ENCODE results near the gene SMIM17.

SMIM17 gene

GRCh38 chr19:56643460-56643955 is 549 bp downstream of the SMIM17 start:
- no peak overlapping the region for H4K12ac ChIP-seq (ENCODE audit: low read depth, low read length)
- no peak overlapping the region for H2AFZ ChIP-seq (ENCODE audit: insufficient read depth, low read length, poor library complexity)
- no CpG with 5 or more reads among the region's 25 CpGs for WGBS (ENCODE audit: extremely low coverage, insufficient coverage, insufficient read length)
- H3K27me3 ChIP-seq (ENCODE audit: insufficient read depth, low read length) = no peaks in the 10 kb centered on the region
- no peak overlapping the region for H2AK5ac ChIP-seq (ENCODE audit: low read length)
- H3K4me3 ChIP-seq (ENCODE audit: low read depth, low read length) = no peak overlapping the region
- no peak overlapping the region for H3K4ac ChIP-seq (ENCODE audit: low read depth, low read length)
- no peak overlapping the region for H3K23ac ChIP-seq (ENCODE audit: low read length)
- no peaks in the 10 kb centered on the region for H3K79me1 ChIP-seq (ENCODE audit: low read length)
- no peak overlapping the region for H3K14ac ChIP-seq (ENCODE audit: low read length)
- no peaks in the 10 kb centered on the region for H3K79me2 ChIP-seq (ENCODE audit: control insufficient read depth, insufficient read depth, low read length, poor library complexity)
- no peak overlapping the region for H4K91ac ChIP-seq (ENCODE audit: low read depth, low read length)
- H3K18ac ChIP-seq (ENCODE audit: low read length) = no peak overlapping the region
- DNase-seq = no peak
- H3K27ac ChIP-seq (ENCODE audit: low read depth, low read length) = no peak overlapping the region
- no peak overlapping the region for H2BK5ac ChIP-seq (ENCODE audit: low read depth, low read length, poor library complexity)
- H3K9me3 ChIP-seq (ENCODE audit: insufficient read depth, low read depth, low read length) = peaks cover 26% of the 10 kb centered on the region
- H2BK120ac ChIP-seq (ENCODE audit: insufficient read depth, low read length, poor library complexity) = no peak overlapping the region
- H4K8ac ChIP-seq (ENCODE audit: low read depth, low read length) = no peak overlapping the region
- H3K9ac ChIP-seq (ENCODE audit: low read length) = no peak overlapping the region
- no peaks in the 10 kb centered on the region for H3K36me3 ChIP-seq (ENCODE audit: control insufficient read depth in 1 of 2, insufficient read depth in 2 of 2, low read length in 2 of 2)
- H2BK12ac ChIP-seq (ENCODE audit: low read length) = no peak overlapping the region
- no peaks in the 10 kb centered on the region for H3K4me1 ChIP-seq (ENCODE audit: control insufficient read depth in 1 of 2, insufficient read depth in 2 of 2, low read length in 2 of 2)
- H3K4me2 ChIP-seq (ENCODE audit: low read length) = no peak overlapping the region

GRCh38 chr19:56654151-56654550 is 11.2 kb downstream of the SMIM17 start:
- Histone ChIP-seq H2BK12ac (ENCODE audit: low read length) (no peak overlapping the region), H2AFZ (ENCODE audit: insufficient read depth, low read length, poor library complexity) (no peak overlapping the region), H4K8ac (ENCODE audit: low read depth, low read length) (no peak overlapping the region), H3K27me3 (ENCODE audit: insufficient read depth, low read length) (no peaks in the 10 kb centered on the region), H2BK5ac (ENCODE audit: low read depth, low read length, poor library complexity) (no peak overlapping the region), H3K4ac (ENCODE audit: low read depth, low read length) (no peak overlapping the region), H3K79me2 (ENCODE audit: control insufficient read depth, insufficient read depth, low read length, poor library complexity) (no peaks in the 10 kb centered on the region), H3K4me3 (ENCODE audit: low read depth, low read length) (no peak overlapping the region), H3K36me3 (ENCODE audit: control insufficient read depth in 1 of 2, insufficient read depth in 2 of 2, low read length in 2 of 2) (no peaks in the 10 kb centered on the region), H3K9ac (ENCODE audit: low read length) (no peak overlapping the region), H4K91ac (ENCODE audit: low read depth, low read length) (no peak overlapping the region), H3K14ac (ENCODE audit: low read length) (no peak overlapping the region), H3K9me3 (ENCODE audit: insufficient read depth, low read depth, low read length) (peaks cover 26% of the 10 kb centered on the region), H3K4me2 (ENCODE audit: low read length) (no peak overlapping the region), H2BK120ac (ENCODE audit: insufficient read depth, low read length, poor library complexity) (no peak overlapping the region), H2AK5ac (ENCODE audit: low read length) (no peak overlapping the region), H3K79me1 (ENCODE audit: low read length) (no peaks in the 10 kb centered on the region), H3K27ac (ENCODE audit: low read depth, low read length) (no peak overlapping the region), H4K12ac (ENCODE audit: low read depth, low read length) (no peak overlapping the region), H3K18ac (ENCODE audit: low read length) (no peak overlapping the region), H3K4me1 (ENCODE audit: control insufficient read depth in 1 of 2, insufficient read depth in 2 of 2, low read length in 2 of 2) (no peaks in the 10 kb centered on the region), H3K23ac (ENCODE audit: low read length) (no peak overlapping the region)
- no CpG with 5 or more reads among the region's 3 CpGs for WGBS (ENCODE audit: extremely low coverage, insufficient coverage, insufficient read length)
- DNase-seq = no peak

- Histone ChIP-seq H3K14ac (ENCODE audit: low read length) (no peak overlapping the region), H2BK5ac (ENCODE audit: low read depth, low read length, poor library complexity) (no peak overlapping the region), H4K8ac (ENCODE audit: low read depth, low read length) (no peak overlapping the region), H3K27ac (ENCODE audit: low read depth, low read length) (no peak overlapping the region), H3K23ac (ENCODE audit: low read length) (no peak overlapping the region), H3K79me2 (ENCODE audit: control insufficient read depth, insufficient read depth, low read length, poor library complexity) (no peaks in the 10 kb centered on the region), H3K4me2 (ENCODE audit: low read length) (no peak overlapping the region), H3K27me3 (ENCODE audit: insufficient read depth, low read length) (no peaks in the 10 kb centered on the region), H3K9me3 (ENCODE audit: insufficient read depth, low read depth, low read length) (peaks cover 42% of the 10 kb centered on the region), H3K4me1 (ENCODE audit: control insufficient read depth in 1 of 2, insufficient read depth in 2 of 2, low read length in 2 of 2) (no peaks in the 10 kb centered on the region), H3K4me3 (ENCODE audit: low read depth, low read length) (no peak overlapping the region), H2BK120ac (ENCODE audit: insufficient read depth, low read length, poor library complexity) (no peak overlapping the region), H4K12ac (ENCODE audit: low read depth, low read length) (no peak overlapping the region), H3K18ac (ENCODE audit: low read length) (no peak overlapping the region), H2BK12ac (ENCODE audit: low read length) (no peak overlapping the region), H4K91ac (ENCODE audit: low read depth, low read length) (no peak overlapping the region), H2AK5ac (ENCODE audit: low read length) (no peak overlapping the region), H3K36me3 (ENCODE audit: control insufficient read depth in 1 of 2, insufficient read depth in 2 of 2, low read length in 2 of 2) (no peaks in the 10 kb centered on the region), H3K4ac (ENCODE audit: low read depth, low read length) (no peak overlapping the region), H2AFZ (ENCODE audit: insufficient read depth, low read length, poor library complexity) (no peak overlapping the region), H3K9ac (ENCODE audit: low read length) (no peak overlapping the region), H3K79me1 (ENCODE audit: low read length) (no peaks in the 10 kb centered on the region)
- peak in 1 of 2 donors; percentile 33 for DNase-seq
- no CpG with 5 or more reads among the region's 32 CpGs for WGBS (ENCODE audit: extremely low coverage, insufficient coverage, insufficient read length)
Observed at GRCh38 chr19:56660381-56661107, 17.6 kb downstream of the SMIM17 start.

GRCh38 chr19:56661248-56661647 is 18.3 kb downstream of the SMIM17 start:
- H3K4me2 ChIP-seq (ENCODE audit: low read length) = no peak overlapping the region
- H2BK12ac ChIP-seq (ENCODE audit: low read length) = no peak overlapping the region
- no peaks in the 10 kb centered on the region for H3K27me3 ChIP-seq (ENCODE audit: insufficient read depth, low read length)
- no peak overlapping the region for H3K14ac ChIP-seq (ENCODE audit: low read length)
- no peaks in the 10 kb centered on the region for H3K36me3 ChIP-seq (ENCODE audit: control insufficient read depth in 1 of 2, insufficient read depth in 2 of 2, low read length in 2 of 2)
- H3K9ac ChIP-seq (ENCODE audit: low read length) = no peak overlapping the region
- no peak for DNase-seq
- no peak overlapping the region for H4K8ac ChIP-seq (ENCODE audit: low read depth, low read length)
- peaks cover 42% of the 10 kb centered on the region for H3K9me3 ChIP-seq (ENCODE audit: insufficient read depth, low read depth, low read length)
- no peak overlapping the region for H2BK120ac ChIP-seq (ENCODE audit: insufficient read depth, low read length, poor library complexity)
- no peak overlapping the region for H4K12ac ChIP-seq (ENCODE audit: low read depth, low read length)
- no peak overlapping the region for H3K23ac ChIP-seq (ENCODE audit: low read length)
- no peaks in the 10 kb centered on the region for H3K79me2 ChIP-seq (ENCODE audit: control insufficient read depth, insufficient read depth, low read length, poor library complexity)
- H2BK5ac ChIP-seq (ENCODE audit: low read depth, low read length, poor library complexity) = no peak overlapping the region
- no peaks in the 10 kb centered on the region for H3K79me1 ChIP-seq (ENCODE audit: low read length)
- H3K4me3 ChIP-seq (ENCODE audit: low read depth, low read length) = no peak overlapping the region
- H3K4ac ChIP-seq (ENCODE audit: low read depth, low read length) = no peak overlapping the region
- H2AK5ac ChIP-seq (ENCODE audit: low read length) = no peak overlapping the region
- H3K18ac ChIP-seq (ENCODE audit: low read length) = no peak overlapping the region
- H3K4me1 ChIP-seq (ENCODE audit: control insufficient read depth in 1 of 2, insufficient read depth in 2 of 2, low read length in 2 of 2) = no peaks in the 10 kb centered on the region
- no peak overlapping the region for H2AFZ ChIP-seq (ENCODE audit: insufficient read depth, low read length, poor library complexity)
- H4K91ac ChIP-seq (ENCODE audit: low read depth, low read length) = no peak overlapping the region
- no peak overlapping the region for H3K27ac ChIP-seq (ENCODE audit: low read depth, low read length)
- no CpG with 5 or more reads among the region's 3 CpGs for WGBS (ENCODE audit: extremely low coverage, insufficient coverage, insufficient read length)
